ENCODE results near the gene METTL6.

- no peak for TF ChIP-seq CTCF (IDR thresholded peaks at IDR 0.05; ENCODE audit: low read length)
- no peak for TF ChIP-seq EZH2 (optimal IDR thresholded peaks at IDR 0.05; ENCODE audit: low read depth, low read length)
- TF ChIP-seq EZH2phosphoT487 (IDR thresholded peaks at IDR 0.05; ENCODE audit: low read length) = no peak
Measured at GRCh38 chr3:15399970-15400369, 27.4 kb downstream of the METTL6 start.
